NCI-H2196 treated with DMSO at 0.1 percent for 48 hours (cell line): Measurements from ENCODE around the gene TTLL9.

Experiments
- DNase-seq: peaks from one replicate; lab custom pipeline; 2025; ENCODE audit not compliant: unreplicated experiment; lab: John Stamatoyannopoulos, UW

Gene TTLL9

DNA sequence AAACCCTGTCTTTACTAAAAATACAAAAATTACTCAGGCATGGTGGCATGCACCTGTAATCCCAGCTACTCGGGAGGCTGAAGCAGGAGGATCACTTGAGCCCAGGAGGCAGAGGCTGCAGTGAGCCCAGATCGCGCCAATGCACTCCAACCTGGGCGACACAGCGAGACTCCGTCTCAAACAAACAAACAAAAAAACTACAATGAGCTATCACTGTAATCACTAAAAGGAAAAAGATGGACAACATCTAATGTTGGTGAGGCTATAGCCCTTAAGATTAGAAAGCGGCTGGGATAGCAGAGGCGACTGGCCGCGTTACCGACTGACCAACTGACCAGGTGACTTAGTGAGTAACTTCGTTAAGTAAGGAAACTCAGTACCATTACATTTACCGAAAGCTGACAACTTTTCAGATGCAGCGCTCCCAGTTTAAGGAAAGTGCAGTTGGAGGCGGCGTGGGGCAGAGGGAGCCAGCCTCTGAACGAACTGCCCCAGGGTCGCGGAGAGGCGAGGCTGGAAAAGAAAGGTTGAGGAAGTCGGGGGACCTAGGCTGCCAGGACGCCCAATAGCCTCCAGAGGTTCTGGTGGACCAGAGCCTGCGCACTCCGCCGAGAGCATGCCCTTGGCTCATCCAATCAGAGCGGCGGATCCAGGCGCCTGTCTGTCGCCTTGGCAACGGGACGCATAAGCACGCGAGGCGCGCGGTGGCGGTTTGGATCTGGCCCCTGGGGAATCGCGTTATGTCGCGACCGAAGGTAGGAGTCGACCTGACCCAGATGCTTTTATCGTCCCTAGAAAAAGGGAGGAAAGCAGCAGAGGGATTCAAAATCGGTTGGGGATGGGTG is 8.9 kb downstream of the TTLL9 start:
- peak; percentile 90 for DNase-seq

DNA sequence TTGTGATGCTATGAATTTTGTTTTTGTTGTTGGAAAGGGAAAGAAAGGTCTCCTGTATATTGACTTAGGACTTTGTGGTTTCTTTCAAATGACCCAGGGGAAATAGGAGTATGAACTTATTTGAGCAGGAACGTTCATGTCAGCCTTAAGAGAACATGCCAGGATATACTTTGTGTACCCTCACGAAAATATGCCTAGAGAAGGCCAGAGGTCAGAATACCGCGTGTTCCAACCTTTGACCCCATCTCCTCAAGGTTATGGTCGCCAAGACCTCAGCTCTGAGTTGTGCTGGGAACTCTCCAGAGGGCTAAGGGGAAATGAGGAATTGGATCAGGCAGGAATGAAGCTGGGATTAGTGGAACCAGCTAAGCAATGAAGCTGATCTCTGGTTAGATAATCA is 11.5 kb downstream of the TTLL9 start:
- DNase-seq: no peak

DNA sequence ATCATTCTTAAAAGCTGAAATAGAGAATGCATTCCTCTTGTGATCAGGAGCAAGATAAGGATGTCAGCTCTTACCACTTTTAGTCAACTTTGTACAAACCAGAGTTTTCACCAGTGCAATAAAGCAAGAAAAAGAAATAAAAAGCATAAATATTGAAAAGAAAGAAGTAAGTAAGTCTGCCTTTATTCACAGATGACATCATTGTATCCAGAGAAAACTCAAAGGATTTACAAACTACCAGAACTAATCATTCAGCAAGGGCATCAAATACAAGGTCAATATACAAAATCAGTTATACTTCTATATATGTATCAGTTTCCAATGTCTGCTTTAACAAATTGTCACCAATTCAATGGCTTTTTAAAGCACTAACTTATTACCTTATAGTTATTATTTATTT is 13.4 kb downstream of the TTLL9 start:
- no peak for DNase-seq

DNA sequence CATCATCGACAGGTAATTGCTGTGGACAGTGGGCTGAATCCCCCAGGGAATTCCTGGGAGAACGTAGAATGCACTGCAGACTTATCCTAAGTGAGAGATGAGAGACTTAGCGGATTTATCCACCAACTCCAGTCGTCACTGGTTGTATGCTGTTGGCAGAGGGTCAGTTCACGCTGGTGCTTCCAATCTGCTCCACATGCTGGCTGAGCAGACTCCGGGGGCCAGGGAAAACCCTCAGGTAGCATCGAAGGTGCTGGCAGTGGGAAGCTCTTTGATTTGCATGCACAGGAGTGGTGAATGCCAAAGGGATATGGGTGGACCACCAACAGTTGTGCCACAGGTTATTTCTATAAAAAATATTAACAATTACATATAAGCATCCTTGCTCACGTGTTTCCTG is 20.2 kb downstream of the TTLL9 start:
- no peak for DNase-seq

DNA sequence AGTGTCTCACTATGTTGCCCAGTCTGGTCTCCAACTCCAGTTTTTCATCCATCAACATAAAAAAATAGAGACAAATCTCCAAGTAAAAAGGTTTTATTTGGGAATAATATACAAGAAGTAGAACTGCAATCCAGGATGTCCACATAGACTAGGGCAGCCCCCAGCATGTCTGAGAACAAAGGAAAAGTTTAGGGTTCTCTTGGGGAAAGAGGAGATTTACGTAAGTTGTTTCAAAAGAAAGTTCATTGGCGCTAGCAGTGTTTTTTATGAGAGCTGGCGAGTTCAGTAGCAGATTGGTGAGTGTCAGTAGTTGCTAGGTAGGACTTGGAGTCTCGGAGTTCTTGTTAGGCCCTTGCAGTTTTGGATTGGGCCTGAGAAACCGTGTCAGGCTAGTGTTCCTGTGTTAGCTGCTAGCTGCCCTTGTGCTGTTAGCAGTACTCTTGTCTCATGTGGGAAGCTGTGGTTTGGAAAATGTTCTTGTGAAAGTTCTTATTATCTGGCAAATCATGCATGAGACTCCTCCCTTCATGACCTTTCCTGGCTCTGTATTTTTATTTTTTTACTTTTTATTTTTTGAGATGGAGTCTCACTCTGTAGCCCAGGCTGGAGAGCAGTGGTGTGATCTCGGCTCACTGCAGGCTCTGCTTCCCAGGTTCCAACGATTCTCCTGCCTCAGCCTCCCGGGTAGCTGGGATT is 24.7 kb downstream of the TTLL9 start:
- no peak for DNase-seq

DNA sequence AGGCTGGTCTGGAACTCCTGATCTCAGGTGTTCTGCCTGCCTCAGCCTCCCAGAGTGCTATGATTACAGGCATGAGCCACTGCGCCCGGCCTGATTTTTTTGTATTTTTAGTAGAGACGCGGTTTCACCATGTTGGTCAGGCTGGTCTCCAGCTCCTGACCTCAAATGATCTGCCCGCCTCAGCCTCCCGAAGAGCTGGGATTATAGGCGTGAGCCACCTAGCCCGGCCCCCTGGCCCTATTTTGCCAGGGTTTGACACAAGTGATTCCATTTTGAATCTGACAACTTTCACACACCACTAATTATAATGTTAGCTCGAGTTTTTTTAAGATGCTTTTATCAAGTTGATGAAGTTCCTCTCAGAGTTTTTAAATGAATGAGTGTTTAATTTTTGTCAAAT is 25.6 kb downstream of the TTLL9 start:
- no peak for DNase-seq

DNA sequence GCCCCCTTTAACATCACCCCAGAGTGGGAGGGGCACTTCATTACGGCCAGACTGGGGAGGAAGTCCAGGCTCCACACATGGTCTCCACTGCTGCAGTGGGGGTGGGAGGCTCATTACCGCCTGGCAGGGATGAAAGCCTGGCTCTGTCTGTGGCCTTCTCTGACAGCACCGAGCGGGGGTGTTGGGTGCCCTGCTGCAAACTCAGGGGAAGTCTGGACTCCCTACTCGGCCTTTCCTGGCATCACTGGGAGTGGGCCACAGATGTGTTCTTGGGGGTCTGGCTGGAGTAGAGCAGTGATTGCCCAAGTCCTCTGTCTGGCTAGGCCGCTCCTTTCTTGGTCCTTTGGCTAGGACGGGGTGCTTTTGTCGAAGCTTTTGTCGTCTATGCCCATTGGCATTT is 27.1 kb downstream of the TTLL9 start:
- no peak for DNase-seq

DNA sequence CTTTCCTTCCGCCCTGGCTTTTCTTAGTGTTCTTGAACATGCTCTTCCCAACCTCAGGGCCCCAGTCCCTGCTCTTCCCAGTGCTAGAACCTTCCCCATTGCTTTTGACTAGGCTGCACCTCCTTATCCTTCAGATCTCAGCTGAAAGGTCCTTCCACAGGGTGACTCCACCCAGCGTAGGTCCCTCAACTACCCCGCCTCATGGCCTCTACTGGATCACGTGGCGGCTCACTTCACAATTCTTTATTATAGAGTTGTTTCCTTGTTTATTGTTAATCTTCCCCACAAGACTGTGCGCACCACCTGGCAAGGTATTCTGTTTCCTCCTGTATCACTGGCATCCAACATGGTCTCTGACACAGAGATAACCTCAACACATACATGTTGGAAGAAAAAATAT is 31.2 kb downstream of the TTLL9 start:
- DNase-seq: no peak

DNA sequence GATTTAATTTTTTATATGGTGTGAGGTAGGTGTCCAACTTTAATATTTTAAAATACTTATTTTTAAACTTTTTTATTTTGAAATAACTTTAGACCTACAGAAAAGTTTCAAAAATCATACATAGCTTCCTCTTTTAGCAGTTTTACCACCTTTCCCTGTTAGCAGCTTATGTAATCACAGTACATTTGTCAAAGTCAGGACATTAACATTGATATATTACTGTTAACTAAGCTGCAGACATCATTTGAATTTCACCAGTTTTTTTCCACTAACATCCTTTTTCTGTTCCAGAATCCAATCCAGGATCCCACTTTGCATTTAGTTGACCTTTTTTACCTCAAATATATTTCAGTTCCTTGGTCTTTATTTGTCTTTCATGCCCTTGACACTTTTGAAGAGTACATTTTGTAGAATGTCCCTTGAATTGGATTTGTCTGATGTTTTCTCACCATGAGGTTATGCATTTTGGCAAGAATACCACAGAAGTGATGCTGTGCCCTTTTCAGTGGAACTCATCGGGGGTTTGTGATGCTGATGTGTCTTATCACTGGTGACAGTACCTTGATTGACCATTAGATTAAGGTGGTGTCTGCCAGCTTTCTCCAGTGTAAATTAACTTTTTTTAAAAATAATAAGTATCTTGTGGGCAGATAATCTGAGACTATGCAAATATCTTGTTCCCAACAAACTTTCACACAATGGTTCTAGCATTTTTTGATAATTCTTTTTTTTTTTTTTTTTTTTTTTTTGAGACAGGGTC is 33.4 kb downstream of the TTLL9 start:
- DNase-seq: no peak

DNA sequence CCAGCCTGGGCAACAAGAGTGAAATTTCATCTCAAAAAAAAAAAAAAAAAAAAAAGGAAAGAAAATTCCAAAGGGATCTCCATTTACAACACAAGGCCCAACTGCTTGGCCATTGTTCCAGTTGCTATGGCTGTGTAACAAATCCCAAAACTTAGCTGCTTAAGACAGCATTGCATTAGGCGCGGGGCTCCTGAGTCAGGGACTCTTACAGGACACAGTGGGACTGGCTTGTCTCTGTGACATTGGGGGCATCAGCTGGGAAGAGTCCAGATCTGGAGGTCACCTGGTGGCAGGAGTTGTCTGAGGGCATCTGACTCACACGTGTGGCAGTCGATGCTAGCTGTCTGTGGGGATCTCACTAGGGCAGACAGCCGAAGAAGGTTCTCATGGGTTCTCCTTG is 35.6 kb downstream of the TTLL9 start:
- no peak for DNase-seq

DNA sequence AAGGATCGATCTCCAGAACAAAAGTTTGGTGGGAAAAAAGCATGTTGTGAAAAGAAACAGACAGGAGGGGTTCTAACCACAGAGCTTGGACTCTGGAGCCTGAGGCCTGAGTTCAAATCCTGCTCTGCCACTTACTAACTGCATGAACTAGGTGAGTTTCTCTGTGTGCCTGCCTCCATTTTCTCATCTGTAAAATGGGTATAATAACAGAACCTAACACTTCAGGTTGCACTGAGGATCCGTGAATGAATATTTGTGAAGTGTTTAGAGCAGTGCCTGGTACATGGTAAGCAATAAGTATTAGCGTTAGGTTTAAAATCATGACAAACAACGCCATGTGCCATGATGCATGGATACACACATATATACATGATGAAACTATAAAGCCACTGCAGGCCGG is 36.6 kb downstream of the TTLL9 start:
- DNase-seq: no peak

DNA sequence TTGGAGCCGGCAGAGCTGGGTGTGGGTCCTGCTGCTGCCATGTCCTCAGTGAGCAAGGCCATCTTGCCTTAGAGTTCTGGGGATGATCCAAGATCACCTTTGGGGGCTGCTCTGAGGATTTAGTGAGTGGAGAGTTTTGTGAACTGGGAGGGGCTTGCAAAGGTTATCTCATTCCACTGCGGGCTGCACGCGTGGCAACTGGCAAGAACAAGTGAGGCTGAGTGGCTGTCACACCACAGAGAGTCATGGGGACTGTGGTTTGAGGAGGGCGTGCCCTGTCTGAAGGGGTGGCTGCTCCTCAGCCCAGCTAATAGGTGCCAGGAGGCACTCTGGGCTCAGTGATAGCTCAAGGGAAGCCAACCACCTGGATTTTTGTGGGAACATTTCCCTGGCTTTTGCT is 37.6 kb downstream of the TTLL9 start:
- no peak for DNase-seq

DNA sequence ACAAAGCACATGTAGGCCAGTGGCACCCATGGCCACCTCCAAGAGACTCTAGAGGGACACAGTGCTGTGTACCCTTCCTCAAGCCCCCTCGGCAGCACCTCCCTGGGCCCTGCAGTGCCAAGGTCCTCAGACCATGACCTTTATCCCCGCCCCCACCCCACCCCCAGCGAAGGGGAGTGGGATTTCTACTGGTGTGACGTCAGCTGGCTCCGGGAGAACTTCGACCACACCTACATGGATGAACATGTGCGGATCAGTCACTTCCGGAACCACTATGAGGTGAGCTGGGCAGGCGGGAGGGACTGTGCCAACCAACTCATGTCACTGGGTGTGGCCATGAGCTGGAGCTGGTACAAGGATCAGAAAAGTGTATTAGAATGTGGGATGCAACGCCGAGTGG is 38.0 kb downstream of the TTLL9 start:
- no peak for DNase-seq

DNA sequence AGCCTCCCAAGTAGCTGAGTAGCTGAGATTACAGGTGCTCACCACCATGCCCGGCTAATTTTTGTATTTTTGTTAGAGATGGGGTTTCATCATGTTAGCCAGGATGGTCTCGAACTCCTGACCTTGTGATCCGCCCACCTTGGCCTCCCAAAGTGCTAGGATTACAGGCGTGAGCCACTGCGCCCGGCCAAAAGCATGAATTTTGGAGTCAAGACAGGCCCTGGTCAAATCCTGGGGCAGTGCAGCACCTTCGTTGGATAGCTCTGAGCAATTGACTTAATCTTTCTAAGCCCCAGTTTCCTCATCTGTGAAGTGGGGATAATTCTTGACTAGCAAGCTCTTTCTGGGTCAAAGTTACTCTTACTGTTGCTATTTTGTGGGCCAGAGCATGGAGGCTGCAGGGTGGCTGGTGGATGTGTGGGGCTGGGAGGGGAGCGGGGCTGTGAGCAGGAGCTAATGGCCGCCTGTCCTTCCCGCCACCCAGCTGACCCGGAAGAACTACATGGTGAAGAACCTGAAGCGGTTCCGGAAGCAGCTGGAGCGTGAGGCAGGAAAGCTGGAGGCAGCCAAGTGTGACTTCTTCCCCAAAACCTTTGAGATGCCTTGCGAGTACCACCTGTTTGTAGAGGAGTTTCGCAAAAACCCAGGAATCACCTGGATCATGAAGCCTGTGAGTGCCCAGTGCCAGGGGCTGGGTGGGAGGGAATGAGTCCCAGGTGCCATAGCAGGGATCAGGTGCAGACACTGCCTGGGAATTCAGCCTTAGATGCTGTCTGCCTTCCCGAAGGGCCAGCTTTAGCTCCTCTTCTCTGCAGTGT is 39.0 kb downstream of the TTLL9 start:
- no peak for DNase-seq

DNA sequence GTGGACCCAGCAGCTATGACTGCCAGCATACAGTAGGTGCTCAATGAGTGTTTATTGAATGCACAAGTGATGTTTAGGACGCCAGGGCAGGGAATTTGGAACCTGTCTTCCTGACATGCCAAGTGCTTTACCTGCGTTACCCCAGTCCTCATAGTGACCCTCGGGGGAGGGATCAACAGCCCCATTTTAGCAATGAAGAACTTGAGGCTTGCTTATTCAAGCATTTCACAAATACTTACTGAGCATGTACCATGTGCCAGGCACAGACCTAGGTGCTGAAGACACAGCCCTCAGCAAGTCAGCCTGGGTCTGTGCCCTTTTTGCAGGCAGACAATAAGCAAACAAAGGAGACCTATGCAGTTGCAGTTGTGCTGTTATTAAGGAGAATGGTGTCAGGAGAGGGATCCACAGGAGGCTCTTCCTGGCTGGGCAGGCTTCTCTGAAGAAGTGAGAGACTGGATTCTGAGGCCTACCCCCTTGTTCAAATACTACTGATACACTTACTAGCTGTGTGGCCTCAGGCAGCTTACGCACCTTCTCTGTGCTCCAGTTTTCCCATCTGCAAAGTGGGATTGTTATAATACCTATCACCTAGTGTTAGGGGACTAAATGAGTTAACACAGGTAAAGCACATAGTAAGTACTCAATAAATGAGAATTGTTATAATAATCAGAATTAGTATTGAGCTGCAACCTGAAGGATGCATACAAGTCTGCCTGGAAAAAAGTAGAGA is 39.8 kb downstream of the TTLL9 start:
- DNase-seq: no peak

DNA sequence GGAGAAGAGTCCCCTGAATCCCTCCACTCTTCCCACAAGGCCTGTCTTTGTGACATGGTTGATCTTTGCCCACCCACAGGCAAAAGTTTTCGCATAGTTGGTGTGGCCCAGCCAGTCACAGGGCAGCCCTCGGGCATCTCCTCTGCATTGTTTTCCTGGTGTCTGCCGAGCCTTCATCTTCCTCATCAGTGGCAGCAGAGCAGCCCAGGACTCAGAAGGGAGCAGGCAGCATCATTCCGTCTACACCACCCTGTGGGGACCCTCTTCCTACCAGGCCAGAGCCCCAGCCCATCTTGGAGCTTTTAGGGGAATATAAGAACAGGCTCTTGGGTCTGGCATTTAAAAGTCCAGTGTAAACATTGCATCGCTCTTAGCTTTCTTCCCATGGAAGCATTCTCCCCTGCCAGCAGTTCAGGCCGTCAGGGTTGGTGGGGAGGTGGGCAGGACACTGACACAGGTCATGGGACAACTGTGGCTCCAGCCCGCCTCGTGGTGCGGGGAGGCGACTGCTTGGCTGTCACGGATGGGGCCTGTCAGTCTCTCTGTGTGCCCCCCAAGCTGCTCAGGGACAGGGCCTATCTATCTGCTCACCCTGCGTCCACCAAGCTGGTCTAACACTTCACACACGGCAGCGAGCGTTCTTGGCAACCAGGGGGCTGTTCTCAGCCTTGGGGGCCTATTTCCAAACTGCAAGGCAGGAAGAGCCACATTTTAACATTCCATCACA is 43.2 kb downstream of the TTLL9 start:
- DNase-seq: no peak

DNA sequence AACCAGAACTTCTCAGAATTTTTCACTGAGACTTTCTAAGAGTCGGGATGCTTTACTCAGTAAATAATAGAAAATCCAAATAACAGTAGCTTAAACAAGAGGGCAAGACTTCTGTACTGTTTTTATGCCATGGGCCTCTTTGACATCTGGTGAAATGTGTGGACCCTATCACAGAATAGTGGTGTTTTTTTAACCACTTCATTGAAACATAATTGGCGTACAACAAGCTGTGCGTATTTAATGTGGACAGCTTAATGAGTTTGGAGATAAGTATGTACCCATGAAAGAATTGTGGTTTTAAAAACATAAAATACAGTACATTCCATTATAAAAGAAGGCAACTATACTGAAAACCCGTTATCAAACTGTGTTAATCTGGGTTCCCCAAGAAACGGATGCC is 43.7 kb downstream of the TTLL9 start:
- DNase-seq: no peak

DNA sequence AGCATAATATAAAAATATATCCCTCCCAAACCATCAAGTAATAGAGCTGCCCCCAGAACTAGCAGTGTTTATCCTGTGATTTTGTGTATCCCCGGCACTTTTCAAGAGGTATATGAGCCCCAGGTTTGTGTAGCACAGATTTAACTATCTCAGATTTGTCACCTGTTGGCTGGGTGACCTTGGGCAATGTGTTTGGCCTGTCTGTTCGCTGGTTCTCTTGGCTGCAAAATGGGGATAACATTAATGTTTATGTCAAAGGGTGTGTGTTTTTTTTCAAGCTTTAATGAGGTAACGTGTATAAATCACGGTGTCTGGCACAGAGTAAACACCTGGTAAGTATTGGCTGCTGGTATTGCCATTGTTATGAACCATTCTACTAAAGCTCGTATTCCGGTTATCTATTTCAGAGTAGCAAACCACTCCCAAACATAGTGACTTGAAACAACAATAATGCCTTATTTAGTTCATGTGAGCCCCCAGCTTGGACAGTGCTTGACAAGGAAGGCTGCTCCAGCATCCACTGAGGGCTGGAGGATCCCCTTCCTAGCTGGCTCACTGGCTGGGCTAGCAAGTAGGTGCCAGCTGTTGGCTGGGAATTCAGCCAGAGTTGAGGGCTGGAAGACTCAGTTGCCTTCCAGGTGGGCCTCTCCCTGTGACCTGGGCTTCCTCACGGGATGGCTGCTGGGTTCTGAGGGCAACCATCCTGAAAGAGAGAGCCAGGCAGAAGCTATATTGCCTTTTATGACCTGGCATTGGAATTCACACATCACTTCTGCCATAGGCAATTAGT is 45.3 kb downstream of the TTLL9 start:
- no peak for DNase-seq

DNA sequence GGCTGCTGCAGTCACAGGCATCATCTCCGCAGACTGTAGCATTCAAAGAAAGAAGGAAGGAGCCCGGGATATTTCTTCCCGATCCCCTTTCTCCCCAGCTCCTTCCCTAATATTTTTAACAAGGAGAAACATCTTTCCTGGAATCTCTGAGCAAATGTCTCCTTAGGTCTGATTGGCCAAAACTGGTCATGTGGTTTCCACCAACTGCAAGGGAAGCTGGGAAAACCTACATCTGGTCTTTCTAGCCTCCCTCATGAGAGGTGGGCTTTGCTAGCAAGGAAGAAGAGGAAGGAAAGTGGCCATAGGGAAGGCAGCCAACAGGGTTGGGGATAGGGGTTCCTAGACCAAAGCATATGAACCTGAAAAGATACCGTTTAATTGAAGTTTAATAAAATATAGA is 46.3 kb downstream of the TTLL9 start:
- no peak for DNase-seq
